ENCODE data around the gene SYT11. TPM values are rescaled to one million over a fixed set of nuclear protein-coding genes. Genes with fewer than 3 reads are reported as not detected.

Gene SYT11
- total and polyA plus RNA-seq, 4 donors: 0.49 to 1.2 (median 0.76) TPM

DNA sequence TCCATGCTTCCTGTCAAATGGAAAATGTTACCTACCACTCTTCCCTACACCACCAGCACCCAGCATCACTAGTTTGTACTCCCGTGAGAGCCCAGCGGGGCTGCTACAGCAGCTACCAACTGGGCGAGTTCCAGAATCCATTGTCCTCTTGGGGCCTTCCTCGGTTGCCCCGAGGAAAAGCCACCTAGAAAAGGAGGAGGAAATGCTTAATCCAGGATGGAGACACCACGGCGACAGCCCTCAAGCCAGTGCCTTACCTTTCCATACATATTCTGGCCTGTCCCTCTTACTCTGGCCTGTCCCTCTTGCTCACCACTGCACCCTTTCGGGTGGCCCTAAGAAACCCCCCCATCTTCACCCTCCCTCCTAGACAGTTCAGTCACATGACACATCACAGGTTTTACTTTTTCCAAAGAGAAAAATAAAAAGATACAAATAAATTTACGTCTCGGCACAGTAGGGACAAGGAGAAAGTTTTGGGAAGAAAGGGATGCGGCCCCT, 51.3 kb downstream of the SYT11 start:
- no peaks in the 10 kb centered on the region for H3K27me3 ChIP-seq (ENCODE audit: control insufficient read depth in 4 of 4, insufficient read depth in 4 of 4, low read length in 3 of 4)
- peaks cover 7 to 44% (median 31%) of the 10 kb centered on the region in 4 donors for H3K36me3 ChIP-seq (ENCODE audit: control insufficient read depth in 4 of 4, insufficient read depth in 3 of 4, low read depth in 1 of 4, low read length in 3 of 4)
- peak overlapping the region; percentile 76 to 78 for H3K27ac ChIP-seq (ENCODE audit: low read depth in 1 of 2, low read length in 2 of 2)
- peak overlapping the region; percentile 30 to 72 for H3K9ac ChIP-seq (ENCODE audit: low read depth in 1 of 2, low read length in 2 of 2)
- H3K4me1 ChIP-seq (ENCODE audit: control insufficient read depth in 4 of 4, insufficient read depth in 4 of 4, low read length in 3 of 4): peaks cover 0 to 11% (median 10%) of the 10 kb centered on the region in 4 donors
- DNase-seq (ENCODE audit: low spot score): peak; percentile 38
- no peaks in the 10 kb centered on the region for H3K9me3 ChIP-seq (ENCODE audit: control insufficient read depth in 4 of 4, low read length in 3 of 4)
- no peak for TF ChIP-seq FOXA1 (IDR thresholded peaks at IDR 0.05)
- no peak for TF ChIP-seq RXRA (IDR thresholded peaks at IDR 0.05)
- TF ChIP-seq CTCF (IDR thresholded peaks at IDR 0.05; ENCODE audit: low read depth, low read length, missing input control): no peak
- TF ChIP-seq FOXA2 (IDR thresholded peaks at IDR 0.05): no peak
- TF ChIP-seq NR2F2 (IDR thresholded peaks at IDR 0.05): no peak
- TF ChIP-seq EGR1 (IDR thresholded peaks at IDR 0.05; ENCODE audit: low read depth in 2 of 2): no peak
- no peak for TF ChIP-seq YY1 (IDR thresholded peaks at IDR 0.05)
- TF ChIP-seq TAF1 (conservative IDR thresholded peaks at IDR 0.05): no peak
- no peak for TF ChIP-seq GABPA (IDR thresholded peaks at IDR 0.05 in 1 of 2, conservative IDR thresholded peaks at IDR 0.05 in 1 of 2)
- no peak for TF ChIP-seq MAX (IDR thresholded peaks at IDR 0.05)
- TF ChIP-seq, protein P1, sequence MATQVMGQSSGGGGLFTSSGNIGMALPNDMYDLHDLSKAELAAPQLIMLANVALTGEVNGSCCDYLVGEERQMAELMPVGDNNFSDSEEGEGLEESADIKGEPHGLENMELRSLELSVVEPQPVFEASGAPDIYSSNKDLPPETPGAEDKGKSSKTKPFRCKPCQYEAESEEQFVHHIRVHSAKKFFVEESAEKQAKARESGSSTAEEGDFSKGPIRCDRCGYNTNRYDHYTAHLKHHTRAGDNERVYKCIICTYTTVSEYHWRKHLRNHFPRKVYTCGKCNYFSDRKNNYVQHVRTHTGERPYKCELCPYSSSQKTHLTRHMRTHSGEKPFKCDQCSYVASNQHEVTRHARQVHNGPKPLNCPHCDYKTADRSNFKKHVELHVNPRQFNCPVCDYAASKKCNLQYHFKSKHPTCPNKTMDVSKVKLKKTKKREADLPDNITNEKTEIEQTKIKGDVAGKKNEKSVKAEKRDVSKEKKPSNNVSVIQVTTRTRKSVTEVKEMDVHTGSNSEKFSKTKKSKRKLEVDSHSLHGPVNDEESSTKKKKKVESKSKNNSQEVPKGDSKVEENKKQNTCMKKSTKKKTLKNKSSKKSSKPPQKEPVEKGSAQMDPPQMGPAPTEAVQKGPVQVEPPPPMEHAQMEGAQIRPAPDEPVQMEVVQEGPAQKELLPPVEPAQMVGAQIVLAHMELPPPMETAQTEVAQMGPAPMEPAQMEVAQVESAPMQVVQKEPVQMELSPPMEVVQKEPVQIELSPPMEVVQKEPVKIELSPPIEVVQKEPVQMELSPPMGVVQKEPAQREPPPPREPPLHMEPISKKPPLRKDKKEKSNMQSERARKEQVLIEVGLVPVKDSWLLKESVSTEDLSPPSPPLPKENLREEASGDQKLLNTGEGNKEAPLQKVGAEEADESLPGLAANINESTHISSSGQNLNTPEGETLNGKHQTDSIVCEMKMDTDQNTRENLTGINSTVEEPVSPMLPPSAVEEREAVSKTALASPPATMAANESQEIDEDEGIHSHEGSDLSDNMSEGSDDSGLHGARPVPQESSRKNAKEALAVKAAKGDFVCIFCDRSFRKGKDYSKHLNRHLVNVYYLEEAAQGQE (IDR thresholded peaks at IDR 0.05): no peak
- no peak for TF ChIP-seq SP1 (IDR thresholded peaks at IDR 0.05)
- TF ChIP-seq HNF4G (IDR thresholded peaks at IDR 0.05): no peak
- no peak for TF ChIP-seq HNF4A (conservative IDR thresholded peaks at IDR 0.05)
- no peak for TF ChIP-seq ZBTB33 (IDR thresholded peaks at IDR 0.05)
- TF ChIP-seq JUND (IDR thresholded peaks at IDR 0.05): no peak
- TF ChIP-seq RAD21 (IDR thresholded peaks at IDR 0.05): no peak
- TF ChIP-seq, protein P2, sequence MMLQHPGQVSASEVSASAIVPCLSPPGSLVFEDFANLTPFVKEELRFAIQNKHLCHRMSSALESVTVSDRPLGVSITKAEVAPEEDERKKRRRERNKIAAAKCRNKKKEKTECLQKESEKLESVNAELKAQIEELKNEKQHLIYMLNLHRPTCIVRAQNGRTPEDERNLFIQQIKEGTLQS (IDR thresholded peaks at IDR 0.05): no peak
- H3K4me3 ChIP-seq (ENCODE audit: low read depth in 1 of 3, low read length in 3 of 3): peak overlapping the region; percentile 84 to 97 (median 88)
- WGBS: 7% methylated on average over 11 of the region's 11 CpGs
